Eye (tissue), 1 donor: ENCODE results near the gene TP53BP1.

Experiments
- DNase-seq: peaks from one replicate; pipeline ENCODE4 v3.0.0-alpha.2; 2015

TP53BP1 gene

DNA sequence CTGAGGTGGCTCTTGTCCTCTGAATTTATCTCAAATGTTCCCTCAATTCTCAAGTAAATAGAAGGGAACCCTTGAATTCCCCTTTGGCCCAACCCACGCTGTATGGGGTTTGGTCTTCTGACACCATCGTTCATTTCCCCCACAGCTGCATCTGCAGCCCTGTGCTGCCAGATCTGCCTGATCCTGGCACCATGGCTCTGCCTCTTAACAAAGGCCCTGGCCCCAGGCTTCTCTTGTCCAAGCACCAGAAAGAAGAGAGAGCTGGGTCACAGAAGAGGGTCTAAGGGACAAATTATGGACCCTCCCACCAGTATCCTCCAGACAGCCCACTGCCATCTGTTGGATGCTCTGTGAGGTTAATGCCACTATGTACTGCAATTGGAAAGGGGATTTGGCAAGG, 26.2 kb upstream of the TP53BP1 start:
- peak; percentile 9 for DNase-seq

DNA sequence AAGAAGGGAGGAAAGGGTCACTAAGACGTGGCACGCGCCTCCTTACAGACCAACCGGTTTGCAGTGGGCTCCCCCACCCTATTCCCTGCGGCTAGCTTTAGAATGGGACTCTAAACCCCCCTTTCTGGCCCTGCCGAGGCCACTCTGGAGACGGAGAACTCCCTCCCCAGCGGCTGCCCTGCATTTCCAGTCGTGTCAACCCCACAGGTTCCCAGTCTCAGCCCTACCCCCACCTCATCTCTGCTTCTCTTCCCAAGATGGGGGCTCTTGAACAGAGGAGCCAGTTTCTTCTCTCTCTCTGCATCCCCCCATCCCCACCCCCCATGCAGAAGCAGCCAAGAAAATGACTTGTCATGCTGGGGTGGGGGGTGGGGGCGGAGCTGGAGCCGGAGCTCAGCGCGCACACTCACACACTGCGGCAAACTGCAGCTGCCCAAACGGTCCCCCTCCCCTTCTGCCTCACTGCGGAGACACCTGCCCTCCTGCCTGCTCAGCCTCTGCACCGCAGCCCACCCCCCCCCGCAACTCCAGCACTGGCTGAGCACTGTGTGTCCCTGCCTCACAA, 25.3 kb upstream of the TP53BP1 start:
- DNase-seq: peak; percentile 80

- peak; percentile 92 for DNase-seq
These were observed 24.6 kb upstream of the TP53BP1 start, which contains the start of gene MAP1A for GRCh38 chr15:43517354-43518196. TSS of gene MAP1A (plus strand) at chr15:43517608. CDS start at chr15:43521474, 3,866 bp downstream.

- DNase-seq: no peak
These were observed 23.9 kb upstream of the TP53BP1 start for GRCh38 chr15:43516801-43517353.

GRCh38 chr15:43516185-43516584, 23.2 kb upstream of the TP53BP1 start:
- no peak for DNase-seq

DNA sequence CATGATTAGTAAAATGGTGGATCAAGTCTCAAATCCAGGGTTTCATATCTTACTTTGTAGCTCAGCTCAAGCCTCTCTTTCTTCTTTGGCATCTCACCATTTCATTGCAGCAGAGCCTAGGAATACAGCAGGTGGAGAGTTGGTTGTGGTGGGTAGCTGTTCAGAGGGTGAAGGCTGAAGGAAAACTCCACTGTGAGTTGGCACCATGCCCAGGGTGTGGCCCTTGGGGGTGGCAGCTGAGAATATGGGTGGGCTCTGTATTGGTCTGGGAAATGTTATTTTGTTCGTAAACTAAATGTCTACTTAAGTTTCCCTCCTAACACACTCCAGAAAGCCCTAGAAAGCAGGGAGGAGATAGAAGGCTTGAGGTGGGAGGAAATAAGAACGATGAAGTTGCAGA, 22.8 kb upstream of the TP53BP1 start:
- no peak for DNase-seq

DNA sequence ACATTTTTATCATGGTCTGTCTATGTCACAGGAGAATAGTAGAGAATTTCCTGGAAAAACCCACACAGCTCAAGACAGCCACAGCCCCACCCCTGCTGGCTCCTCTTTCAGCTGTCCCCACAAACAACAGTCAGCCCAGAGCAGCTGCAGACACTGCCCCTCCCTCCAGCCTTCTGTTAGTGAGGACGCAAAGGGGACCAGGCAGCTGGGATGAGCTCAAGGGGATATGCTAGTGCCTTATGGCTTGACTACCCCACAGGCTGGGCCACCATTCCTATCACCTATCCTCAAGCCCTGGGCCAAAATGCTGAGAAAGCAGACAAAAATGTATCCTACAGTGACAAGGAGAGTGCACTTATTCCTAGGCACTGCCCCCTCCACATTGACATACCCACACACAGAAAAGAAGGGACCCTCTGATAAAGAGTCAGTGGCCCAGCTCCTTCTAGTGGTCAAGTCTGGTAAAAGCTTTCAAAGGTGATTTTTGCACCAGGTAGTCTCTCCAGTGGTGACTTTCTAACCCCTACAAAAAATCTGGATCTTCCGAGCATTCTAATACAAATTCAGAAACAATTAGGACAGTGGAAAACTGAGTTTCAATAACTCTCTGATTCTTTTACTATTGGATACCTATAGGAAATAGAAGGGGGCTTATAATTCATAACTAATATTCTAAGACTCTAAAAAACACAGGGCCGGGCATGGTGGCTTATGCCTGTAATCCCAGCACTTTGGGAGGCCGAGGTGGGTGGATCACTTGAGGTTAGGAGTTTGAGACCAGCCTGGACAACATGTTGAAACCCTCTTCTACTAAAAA, 21.5 kb upstream of the TP53BP1 start:
- peak; percentile 76 for DNase-seq

- no peak for DNase-seq
These were observed 20.6 kb upstream of the TP53BP1 start for GRCh38 chr15:43513550-43513949.

GRCh38 chr15:43511012-43511885, 18.3 kb upstream of the TP53BP1 start:
- DNase-seq: peak; percentile 69

GRCh38 chr15:43510200-43511011, 17.4 kb upstream of the TP53BP1 start:
- peak; percentile 99 for DNase-seq

DNA sequence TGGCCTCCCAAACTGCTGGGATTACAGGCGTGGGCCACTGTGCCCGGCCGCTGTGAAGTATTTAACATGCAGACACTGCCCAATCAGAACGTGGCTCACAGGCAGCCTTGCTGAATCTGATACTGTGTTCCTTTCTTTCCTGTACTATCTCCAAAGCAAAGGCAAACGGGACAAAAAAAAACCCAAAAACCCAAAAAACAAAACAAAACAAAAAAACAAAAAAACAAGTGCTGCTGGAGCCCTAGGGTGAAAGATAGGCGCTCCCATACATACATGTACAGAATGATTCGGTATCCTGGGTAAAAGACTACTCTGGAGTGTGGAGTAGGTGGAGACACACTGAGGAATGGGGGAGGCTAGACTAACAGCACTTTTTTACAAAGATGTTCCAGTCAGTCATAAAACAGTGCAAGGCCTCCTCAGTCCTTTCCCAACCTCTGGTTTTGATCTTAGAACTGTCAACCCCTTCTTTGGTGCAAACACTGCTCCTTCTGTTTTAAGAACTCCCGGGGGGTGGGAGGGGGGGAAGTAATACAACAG, 16.8 kb upstream of the TP53BP1 start:
- no peak for DNase-seq

GRCh38 chr15:43508991-43509659, 16.2 kb upstream of the TP53BP1 start:
- peak; percentile 74 for DNase-seq

- DNase-seq: no peak
These were observed 15.5 kb upstream of the TP53BP1 start for GRCh38 chr15:43508421-43508820.

GRCh38 chr15:43505738-43506137, 12.8 kb upstream of the TP53BP1 start:
- DNase-seq: peak; percentile 81

GRCh38 chr15:43499635-43500034, 6.7 kb upstream of the TP53BP1 start:
- no peak for DNase-seq

DNA sequence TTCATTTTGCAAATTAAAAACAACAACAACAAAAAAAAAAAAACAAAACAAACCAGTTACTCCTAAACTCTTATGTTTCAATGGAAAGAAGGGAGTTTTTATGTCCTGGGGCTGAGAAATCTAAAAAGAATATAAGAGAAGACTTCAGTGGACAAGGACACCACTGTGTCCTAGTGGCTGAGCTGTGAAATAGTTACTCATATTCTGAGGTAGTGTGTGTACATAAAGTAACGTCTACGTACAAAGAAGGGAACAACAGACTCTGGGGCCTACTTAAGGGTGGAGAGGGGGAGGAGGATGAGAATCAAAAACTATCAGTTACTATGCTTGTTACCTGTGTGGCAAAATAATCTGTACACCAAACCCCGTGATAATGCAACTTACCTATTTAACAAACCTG, 6.0 kb upstream of the TP53BP1 start:
- no peak for DNase-seq

DNA sequence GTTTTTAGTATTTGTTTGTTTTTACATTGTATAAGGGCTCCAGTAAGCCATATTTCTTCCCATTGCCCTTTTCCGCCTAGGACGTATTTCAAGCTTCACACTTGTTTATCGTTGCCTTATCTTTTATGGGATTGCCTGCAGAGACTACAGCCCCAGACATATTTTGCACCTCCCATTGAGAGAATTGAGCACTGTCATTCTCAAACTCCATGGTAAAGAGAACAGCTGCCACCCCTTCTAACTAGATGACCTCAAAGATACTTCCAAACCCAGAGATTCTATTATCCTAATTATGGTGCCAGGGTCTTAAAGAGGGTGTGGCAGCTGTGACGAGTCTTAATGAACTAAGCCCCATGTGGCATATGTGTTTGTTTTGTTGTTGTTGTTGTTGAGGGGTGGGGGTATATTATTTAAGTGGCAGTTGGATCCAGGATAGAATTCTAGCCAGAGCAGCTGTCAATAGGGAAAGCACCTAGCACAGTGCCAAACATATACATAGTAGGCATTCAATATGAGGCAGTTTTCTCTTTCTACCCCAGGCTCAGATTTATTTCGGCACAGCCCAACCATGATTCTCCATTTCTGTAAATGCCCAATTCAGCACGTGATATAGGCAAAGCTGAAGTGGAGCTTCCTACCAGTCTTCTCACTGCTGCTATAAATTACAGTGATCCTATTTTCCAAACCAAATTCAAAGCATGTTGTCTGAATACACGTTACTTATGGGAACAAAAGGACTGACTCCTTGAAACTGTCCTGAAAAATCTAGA, 932 bp upstream of the TP53BP1 start:
- DNase-seq: no peak

- no peak for DNase-seq
These were observed 690 bp downstream of the TP53BP1 start for GRCh38 chr15:43492266-43492665.

DNA sequence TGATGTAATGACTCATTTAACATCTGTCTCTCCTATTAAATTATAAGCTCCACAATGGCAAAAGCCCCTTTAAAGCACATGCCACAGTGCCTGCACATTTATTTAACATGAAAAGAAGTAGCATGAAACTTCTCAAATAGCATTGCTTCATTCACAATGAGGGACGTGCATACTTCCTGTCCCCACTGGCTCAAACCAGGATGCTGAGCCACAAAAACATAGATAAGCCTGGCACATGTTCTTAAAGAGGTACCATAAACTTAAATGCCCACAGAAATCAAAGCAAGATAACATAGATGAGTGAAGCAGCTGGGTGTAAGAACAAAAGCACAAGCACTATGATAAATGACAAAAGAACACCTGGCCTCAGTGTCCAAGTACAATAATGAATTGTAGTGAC, 3.8 kb downstream of the TP53BP1 start:
- DNase-seq: no peak

DNA sequence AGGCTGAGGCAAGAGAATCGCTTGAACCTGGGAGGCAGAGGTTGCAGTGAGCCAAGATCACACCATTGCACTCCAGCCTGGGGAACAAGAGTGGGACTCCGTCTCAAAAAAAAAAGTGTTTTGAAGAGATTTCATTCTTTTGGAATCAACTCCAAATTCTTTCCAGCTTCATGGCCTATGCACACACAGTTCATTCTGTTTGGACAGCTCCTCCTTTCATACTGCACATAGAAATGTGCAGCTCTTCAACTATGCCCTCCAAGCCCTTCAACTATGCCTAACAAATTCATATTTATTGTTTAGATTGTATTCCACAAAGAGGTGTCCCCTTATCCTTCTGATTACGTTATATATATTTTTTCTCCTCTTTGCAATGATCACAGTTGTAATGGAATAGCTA, 4.2 kb downstream of the TP53BP1 start:
- no peak for DNase-seq
